NT2/D1 (cell line): ENCODE measurements around the gene YPEL3.

Experiments used
- DNase-seq: peaks from one replicate; pipeline ENCODE4 v3.0.0-alpha.2; 2011; ENCODE audit warnings: low read depth, low spot score
- H3K27me3 ChIP-seq: 2 replicates; pipeline ENCODE4 v1.6.0; 2011; ENCODE audit warnings: mild to moderate bottlenecking; ENCODE audit not compliant: insufficient read length, insufficient read depth
- H3K36me3 ChIP-seq: 2 replicates; pipeline ENCODE4 v1.6.1; 2011; ENCODE audit warnings: mild to moderate bottlenecking, low read length, mixed read lengths; ENCODE audit not compliant: insufficient read depth, insufficient read length
- H3K4me1 ChIP-seq: 2 replicates; pipeline ENCODE4 v1.5.1; 2011; ENCODE audit not compliant: insufficient read depth, insufficient read length
- H3K4me3 ChIP-seq: 2 replicates; pipeline ENCODE4 v1.5.1; 2011; ENCODE audit warnings: low read depth; ENCODE audit not compliant: insufficient read length
- H3K9ac ChIP-seq: 2 replicates; pipeline ENCODE4 v1.6.0; 2011; ENCODE audit warnings: low read depth; ENCODE audit not compliant: insufficient read length
- H3K9me3 ChIP-seq: 2 replicates; pipeline ENCODE4 v1.5.1; 2011; ENCODE audit warnings: mild to moderate bottlenecking, low read length; ENCODE audit not compliant: insufficient read depth
- SUZ12 ChIP-seq: IDR thresholded peaks from 2 replicates; pipeline ENCODE4 v1.6.1; 2011; ENCODE audit not compliant: insufficient read length, insufficient read depth; ENCODE audit errors: extremely low read depth
- YY1 ChIP-seq: IDR thresholded peaks from 2 replicates; pipeline ENCODE4 v1.6.1; 2011; ENCODE audit not compliant: insufficient read length, insufficient read depth
- ZNF274 ChIP-seq: IDR thresholded peaks from 2 replicates; pipeline ENCODE4 v1.6.1; 2011; ENCODE audit warnings: mild to moderate bottlenecking, low read depth, low read length

The YPEL3 gene

GRCh38 chr16:30124985-30125379 lies 29.0 kb upstream of the YPEL3 start:
- H3K4me3 ChIP-seq: no peak overlapping the region
- no peak overlapping the region for H3K9ac ChIP-seq
- H3K9me3 ChIP-seq: no peaks in the 10 kb centered on the region
- no peaks in the 10 kb centered on the region for H3K27me3 ChIP-seq
- H3K4me1 ChIP-seq: peaks cover 10% of the 10 kb centered on the region
- TF ChIP-seq YY1 (no peak), SUZ12 (no peak), ZNF274 (no peak)
- no peak for DNase-seq
- H3K36me3 ChIP-seq: no peaks in the 10 kb centered on the region

GRCh38 chr16:30122604-30123160 lies 26.7 kb upstream of the YPEL3 start:
- H3K9me3 ChIP-seq: no peaks in the 10 kb centered on the region
- TF ChIP-seq SUZ12 (no peak), ZNF274 (no peak), YY1 (no peak)
- no peak for DNase-seq
- peaks cover 15% of the 10 kb centered on the region for H3K36me3 ChIP-seq
- H3K4me1 ChIP-seq: peaks cover 10% of the 10 kb centered on the region
- no peaks in the 10 kb centered on the region for H3K27me3 ChIP-seq
- H3K4me3 ChIP-seq: peak overlapping the region; percentile 68
- H3K9ac ChIP-seq: peak overlapping the region; percentile 84

- Histone ChIP-seq H3K4me3 (peak overlapping the region; percentile 68), H3K4me1 (peaks cover 10% of the 10 kb centered on the region), H3K9me3 (no peaks in the 10 kb centered on the region), H3K36me3 (peaks cover 22% of the 10 kb centered on the region), H3K9ac (peak overlapping the region; percentile 84), H3K27me3 (no peaks in the 10 kb centered on the region)
- no peak for DNase-seq
- TF ChIP-seq YY1 (no peak), ZNF274 (no peak), SUZ12 (no peak)
Measured at GRCh38 chr16:30121741-30122571, 25.9 kb upstream of the YPEL3 start.

GRCh38 chr16:30120340-30121105 lies 24.5 kb upstream of the YPEL3 start:
- H3K4me1 ChIP-seq: peaks cover 10% of the 10 kb centered on the region
- no peaks in the 10 kb centered on the region for H3K9me3 ChIP-seq
- H3K27me3 ChIP-seq: no peaks in the 10 kb centered on the region
- peaks cover 31% of the 10 kb centered on the region for H3K36me3 ChIP-seq
- no peak overlapping the region for H3K9ac ChIP-seq
- no peak for TF ChIP-seq YY1
- TF ChIP-seq ZNF274: no peak
- no peak for TF ChIP-seq SUZ12
- H3K4me3 ChIP-seq: no peak overlapping the region
- DNase-seq: no peak

- no peaks in the 10 kb centered on the region for H3K9me3 ChIP-seq
- no peak for DNase-seq
- peaks cover 10% of the 10 kb centered on the region for H3K4me1 ChIP-seq
- peaks cover 36% of the 10 kb centered on the region for H3K36me3 ChIP-seq
- H3K27me3 ChIP-seq: no peaks in the 10 kb centered on the region
- TF ChIP-seq SUZ12 (no peak), ZNF274 (no peak), YY1 (no peak)
- H3K9ac ChIP-seq: no peak overlapping the region
- H3K4me3 ChIP-seq: no peak overlapping the region
Measured at GRCh38 chr16:30119428-30119827, 23.4 kb upstream of the YPEL3 start.

GRCh38 chr16:30117768-30118167 lies 21.8 kb upstream of the YPEL3 start:
- no peak overlapping the region for H3K9ac ChIP-seq
- no peak for DNase-seq
- TF ChIP-seq ZNF274 (no peak), SUZ12 (no peak), YY1 (no peak)
- H3K27me3 ChIP-seq: no peaks in the 10 kb centered on the region
- peaks cover 40% of the 10 kb centered on the region for H3K36me3 ChIP-seq
- H3K4me3 ChIP-seq: no peak overlapping the region
- peaks cover 15% of the 10 kb centered on the region for H3K4me1 ChIP-seq
- H3K9me3 ChIP-seq: no peaks in the 10 kb centered on the region
